HEK293 (cell line): Measurements from ENCODE around the gene ODAD3.

Experiments used
- CTCF ChIA-PET: fragments of 350-600 bp; formaldehyde crosslinking; extraction: SDS; loops from one replicate; lab custom pipeline; 2021; ENCODE audit warnings: antibody characterized with exemption; lab: Yijun Ruan, JAX
- POLR2A ChIA-PET: fragments of 300-600 bp; formaldehyde crosslinking; extraction: SDS; loops from one replicate; lab custom pipeline; 2020; ENCODE audit warnings: antibody characterized with exemption, inconsistent platforms; lab: Yijun Ruan, JAX
- H3K27ac ChIP-seq: fragments of 200-500 bp; sonication (Bioruptor generic); 2 replicates; pipeline ENCODE4 v1.5.1; 2014; ENCODE audit warnings: low read depth, low read length, control low read depth, inconsistent platforms; ENCODE audit errors: extremely low read depth
- H3K36me3 ChIP-seq, 2 experiments: fragments of 200-500 bp in 1 of 2; sonication (Bioruptor generic) in 1 of 2; 1 replicate in 1 of 2; 2 replicates in 1 of 2; pipeline ENCODE4 v1.5.1; 2014 to 2017; ENCODE audit warnings: inconsistent platforms in 2 of 2, low read length in 2 of 2; ENCODE audit not compliant: control insufficient read depth in 2 of 2, insufficient read depth in 1 of 2
- H3K4me1 ChIP-seq: fragments of 200-500 bp; sonication (Bioruptor generic); 2 replicates; pipeline ENCODE4 v1.5.1; 2014; ENCODE audit warnings: mild to moderate bottlenecking, low read length, inconsistent platforms; ENCODE audit not compliant: control insufficient read depth, insufficient read depth
- H3K4me3 ChIP-seq: 2 replicates; pipeline ENCODE4 v1.5.1; 2011; ENCODE audit warnings: low read depth, mild to moderate bottlenecking, control low read depth, low read length, moderate library complexity
- H3K9me3 ChIP-seq: fragments of 200-500 bp; sonication (Bioruptor generic); 2 replicates; pipeline ENCODE4 v1.5.1; 2014; ENCODE audit warnings: low read depth, low read length, inconsistent platforms; ENCODE audit not compliant: control insufficient read depth, insufficient read depth
- MYNN ChIP-seq: fragments of 450-650 bp; formaldehyde crosslinking; IDR thresholded peaks from 2 replicates; pipeline ENCODE4 v1.5.1; 2016; ENCODE audit warnings: missing biosample characterization, missing genetic modification characterization, borderline replicate concordance
- OSR2 ChIP-seq: fragments of 450-650 bp; formaldehyde crosslinking; IDR thresholded peaks from 2 replicates; pipeline ENCODE4 v1.5.1; 2016; ENCODE audit warnings: missing biosample characterization, missing genetic modification characterization
- PATZ1 ChIP-seq: fragments of 450-650 bp; formaldehyde crosslinking; IDR thresholded peaks from 2 replicates; pipeline ENCODE4 v1.5.1; 2016; ENCODE audit warnings: missing biosample characterization, missing genetic modification characterization
- SP2 ChIP-seq: fragments of 450-650 bp; formaldehyde crosslinking; IDR thresholded peaks from 2 replicates; pipeline ENCODE4 v1.5.1; 2016; ENCODE audit warnings: missing biosample characterization, missing genetic modification characterization
- ZBTB21 ChIP-seq: fragments of 450-650 bp; formaldehyde crosslinking; IDR thresholded peaks from 2 replicates; pipeline ENCODE4 v1.5.1; 2017; ENCODE audit warnings: missing biosample characterization, missing genetic modification characterization
- ZBTB26 ChIP-seq: fragments of 450-650 bp; formaldehyde crosslinking; optimal IDR thresholded peaks from 2 replicates; pipeline ENCODE3; 2016; ENCODE audit warnings: missing biosample characterization, mild to moderate bottlenecking, missing genetic modification characterization
- ZBTB7A ChIP-seq: fragments of 450-650 bp; formaldehyde crosslinking; IDR thresholded peaks from 2 replicates; pipeline ENCODE4 v1.5.1; 2016; ENCODE audit warnings: low read depth, missing biosample characterization, missing genetic modification characterization
- ZFP3 ChIP-seq: fragments of 450-650 bp; formaldehyde crosslinking; IDR thresholded peaks from 2 replicates; pipeline ENCODE4 v1.5.1; 2016; ENCODE audit warnings: low read depth, missing biosample characterization, missing genetic modification characterization
- ZFP37 ChIP-seq: fragments of 450-650 bp; formaldehyde crosslinking; IDR thresholded peaks from 2 replicates; pipeline ENCODE4 v1.5.1; 2016; ENCODE audit warnings: missing biosample characterization, missing genetic modification characterization
- ZNF133 ChIP-seq: fragments of 450-650 bp; formaldehyde crosslinking; IDR thresholded peaks from 2 replicates; pipeline ENCODE4 v1.5.1; 2016; ENCODE audit warnings: missing biosample characterization, missing genetic modification characterization
- ZNF138 ChIP-seq: fragments of 450-650 bp; formaldehyde crosslinking; IDR thresholded peaks from 2 replicates; pipeline ENCODE4 v1.5.1; 2016; ENCODE audit warnings: missing biosample characterization, missing genetic modification characterization, borderline replicate concordance
- ZNF140 ChIP-seq: fragments of 450-650 bp; formaldehyde crosslinking; IDR thresholded peaks from 2 replicates; pipeline ENCODE4 v1.5.1; 2016; ENCODE audit warnings: missing biosample characterization, missing genetic modification characterization
- ZNF148 ChIP-seq: fragments of 450-650 bp; formaldehyde crosslinking; IDR thresholded peaks from 2 replicates; pipeline ENCODE4 v1.5.0; 2017; ENCODE audit warnings: missing biosample characterization, missing genetic modification characterization, borderline replicate concordance
- ZNF155 ChIP-seq: fragments of 450-650 bp; formaldehyde crosslinking; IDR thresholded peaks from 2 replicates; pipeline ENCODE4 v1.5.1; 2016; ENCODE audit warnings: missing biosample characterization, missing genetic modification characterization
- ZNF16 ChIP-seq: fragments of 450-650 bp; formaldehyde crosslinking; IDR thresholded peaks from 2 replicates; pipeline ENCODE4 v1.5.1; 2016; ENCODE audit warnings: low read depth, missing biosample characterization, missing genetic modification characterization
- ZNF239 ChIP-seq: fragments of 450-650 bp; formaldehyde crosslinking; IDR thresholded peaks from 2 replicates; pipeline ENCODE4 v1.5.1; 2016; ENCODE audit warnings: missing biosample characterization, missing genetic modification characterization
- ZNF354C ChIP-seq: fragments of 450-650 bp; formaldehyde crosslinking; IDR thresholded peaks from 2 replicates; pipeline ENCODE4 v1.5.1; 2016; ENCODE audit warnings: missing biosample characterization, missing genetic modification characterization, low read depth, borderline replicate concordance
- ZNF362 ChIP-seq: fragments of 450-650 bp; formaldehyde crosslinking; IDR thresholded peaks from 2 replicates; pipeline ENCODE4 v1.5.1; 2016; ENCODE audit warnings: missing biosample characterization, missing genetic modification characterization
- ZNF433 ChIP-seq: fragments of 450-650 bp; formaldehyde crosslinking; IDR thresholded peaks from 2 replicates; pipeline ENCODE4 v1.5.1; 2016; ENCODE audit warnings: missing biosample characterization, missing genetic modification characterization, low read depth
- ZNF48 ChIP-seq: fragments of 450-650 bp; formaldehyde crosslinking; IDR thresholded peaks from 2 replicates; pipeline ENCODE4 v1.5.1; 2016; ENCODE audit warnings: missing biosample characterization, missing genetic modification characterization
- ZNF488 ChIP-seq: fragments of 450-650 bp; formaldehyde crosslinking; IDR thresholded peaks from 2 replicates; pipeline ENCODE4 v1.5.1; 2016; ENCODE audit warnings: missing biosample characterization, missing genetic modification characterization
- ZNF558 ChIP-seq: fragments of 450-650 bp; formaldehyde crosslinking; IDR thresholded peaks from 2 replicates; pipeline ENCODE4 v1.5.1; 2016; ENCODE audit warnings: missing biosample characterization, missing genetic modification characterization
- ZNF610 ChIP-seq: fragments of 450-650 bp; formaldehyde crosslinking; IDR thresholded peaks from 2 replicates; pipeline ENCODE4 v1.5.1; 2016; ENCODE audit warnings: missing biosample characterization, missing genetic modification characterization, borderline replicate concordance
- ZNF654 ChIP-seq: fragments of 450-650 bp; formaldehyde crosslinking; IDR thresholded peaks from 2 replicates; pipeline ENCODE4 v1.5.1; 2016; ENCODE audit warnings: low read depth, missing biosample characterization, missing genetic modification characterization
- ZNF777 ChIP-seq: fragments of 450-650 bp; formaldehyde crosslinking; IDR thresholded peaks from 2 replicates; pipeline ENCODE4 v1.5.1; 2017; ENCODE audit warnings: missing biosample characterization, missing genetic modification characterization, borderline replicate concordance
- ZSCAN30 ChIP-seq: fragments of 450-650 bp; IDR thresholded peaks from 2 replicates; pipeline ENCODE4 v1.5.1; 2018; ENCODE audit warnings: missing biosample characterization, mild to moderate bottlenecking, missing genetic modification characterization, moderate library complexity

Gene ODAD3

GRCh38 chr19:11397089-11397610 is 37.8 kb downstream of the ODAD3 start:
- CTCF ChIA-PET = interaction anchor here (0.6 to 2.1 kb wide), 2 partner anchors 15 to 163 kb away, joined by 3 to 14 read pairs; no protein-coding TSS in a partner anchor
- no peak for TF ChIP-seq ZNF488 (tag by site-specific recombination)
- no peak for TF ChIP-seq ZNF133 (tag by site-specific recombination)
- TF ChIP-seq ZNF362 (tag by site-specific recombination) = no peak
- no peak for TF ChIP-seq ZNF16 (tag by site-specific recombination)
- TF ChIP-seq SP2 (tag by site-specific recombination) = no peak
- TF ChIP-seq ZBTB7A (tag by site-specific recombination) = no peak
- no peak for TF ChIP-seq ZFP37
- no peak for TF ChIP-seq OSR2 (tag by site-specific recombination)
- no peak for TF ChIP-seq ZNF777 (tag by site-specific recombination)
- TF ChIP-seq, all 188 proteins: peak for 0
- POLR2A ChIA-PET = no interaction called here
- Histone ChIP-seq H3K4me3 (no peak overlapping the region), H3K9me3 (no peaks in the 10 kb centered on the region), H3K36me3 (no peaks in the 10 kb centered on the region), H3K27ac (no peak overlapping the region), H3K4me1 (no peaks in the 10 kb centered on the region)

GRCh38 chr19:11390933-11391680 is 43.8 kb downstream of the ODAD3 start:
- TF ChIP-seq ZNF48 (tag by site-specific recombination) = no peak
- TF ChIP-seq ZNF239 (tag by site-specific recombination) = no peak
- TF ChIP-seq MYNN (tag by site-specific recombination) = no peak
- TF ChIP-seq ZNF140 (tag by site-specific recombination) = no peak
- TF ChIP-seq ZBTB21 (tag by site-specific recombination) = no peak
- no peak for TF ChIP-seq ZNF354C (tag by site-specific recombination)
- TF ChIP-seq ZBTB26 (tag by site-specific recombination) = no peak
- no peak for TF ChIP-seq ZNF654
- no peak for TF ChIP-seq ZNF610 (tag by site-specific recombination)
- TF ChIP-seq ZNF558 = no peak
- TF ChIP-seq ZNF155 (tag by site-specific recombination) = no peak
- no peak for TF ChIP-seq PATZ1 (tag by site-specific recombination)
- TF ChIP-seq ZNF433 (tag by site-specific recombination) = no peak
- TF ChIP-seq ZNF148 (tag by site-specific recombination) = no peak
- no peak for TF ChIP-seq ZFP3 (tag by site-specific recombination)
- no peak for TF ChIP-seq ZNF138 (tag by site-specific recombination)
- no peak for TF ChIP-seq ZSCAN30
- Histone ChIP-seq H3K27ac (no peak overlapping the region), H3K4me1 (no peaks in the 10 kb centered on the region), H3K4me3 (no peak overlapping the region), H3K36me3 (no peaks in the 10 kb centered on the region), H3K9me3 (no peaks in the 10 kb centered on the region)
- CTCF ChIA-PET = interaction anchor here (0.5 to 2.4 kb wide), 7 partner anchors 8 to 126 kb away, joined by 3 to 15 read pairs (median 3); no protein-coding TSS in a partner anchor
- POLR2A ChIA-PET = interaction anchor here (0.7 to 2.0 kb wide), 4 partner anchors 10 to 395 kb away, joined by 3 to 8 read pairs (median 4); partner anchors contain the start of gene SWSAP1
